HCT116 (cell line): ENCODE results near the gene TAGLN3. TPM values are rescaled to one million over a fixed set of nuclear protein-coding genes. Genes with fewer than 3 reads are reported as not detected.

ENCODE experiments used
- ATAC-seq: fragments of 200-7000 bp; cut with Tn5 transposase; 2 replicates; pipeline ENCODE4 v1.9.1; 2020; ENCODE audit warnings: mild to moderate bottlenecking, moderate library complexity
- BruUV-seq: library from RNA; stranded (reverse); fragments of 400-500 nt; replicated peaks from 2 replicates; lab custom pipeline; 2021; lab: Mats Ljungman, UMichigan
- CTCF ChIA-PET: fragments of 300-600 bp; sonication (Branson Sonifier 250); formaldehyde crosslinking; loops from one replicate; lab custom pipeline; 2021; ENCODE audit warnings: antibody characterized with exemption; lab: Charles Lee
- POLR2A ChIA-PET: fragments of 300-600, 350-600 bp; sonication (Branson Sonifier 250); formaldehyde crosslinking; loops from one replicate; lab custom pipeline; 2021; ENCODE audit warnings: antibody characterized with exemption; lab: Charles Lee
- RAD21 ChIA-PET, 2 experiments: fragments of 300-600 bp; sonication (Branson Sonifier 250); formaldehyde crosslinking; loops; one replicate each; lab custom pipeline; 2023; ENCODE audit warnings: low total read pairs in 2 of 2; ENCODE audit not compliant: uncharacterized antibody in 2 of 2, unreplicated experiment in 2 of 2, low non-redundant PET in 1 of 2; lab: Charles Lee
- DNase-seq: peaks from one replicate; pipeline ENCODE4 v3.0.0-alpha.2; 2010; ENCODE audit warnings: low read depth, low spot score
- H2AFZ ChIP-seq: fragments of 200-600 bp; shearing (Covaris generic), sonication (generic); 2 replicates; pipeline ENCODE4 v1.6.1; 2017; ENCODE audit warnings: low read depth, mixed run types, mixed read lengths, antibody characterized with exemption, low read length; ENCODE audit not compliant: poor library complexity, severe bottlenecking
- H3K27ac ChIP-seq: 2 replicates; pipeline ENCODE4 v1.5.1; 2012; ENCODE audit warnings: low read depth, low read length
- H3K27me3 ChIP-seq: fragments of 200-600 bp; sonication (generic); 2 replicates; pipeline ENCODE4 v1.6.1; 2016; ENCODE audit warnings: mixed run types, low read length, mixed read lengths; ENCODE audit not compliant: insufficient read depth
- H3K36me3 ChIP-seq, 2 experiments: fragments of 200-500 bp in 1 of 2; fragments of 200-600 bp in 1 of 2; sonication (Bioruptor generic) in 1 of 2; sonication (generic) in 1 of 2; 2 replicates each; pipeline versions ENCODE4 v1.5.1 to v1.6.1; 2014 to 2016; ENCODE audit warnings: low read length in 2 of 2, inconsistent platforms in 1 of 2, mixed read lengths in 1 of 2, mixed run types in 1 of 2; ENCODE audit not compliant: insufficient read depth in 2 of 2, control insufficient read depth in 1 of 2
- H3K4me1 ChIP-seq, 2 experiments: fragments of 200-600 bp in 1 of 2; sonication (generic) in 1 of 2; 2 replicates each; pipeline versions ENCODE4 v1.5.1 to v1.6.1; 2012 to 2017; ENCODE audit warnings: low read length in 2 of 2, inconsistent platforms in 1 of 2, mild to moderate bottlenecking in 1 of 2, mixed read lengths in 1 of 2, mixed run types in 1 of 2, moderate library complexity in 1 of 2; ENCODE audit not compliant: insufficient read depth in 2 of 2, control insufficient read depth in 1 of 2
- H3K4me2 ChIP-seq: fragments of 200-600 bp; sonication (generic); 2 replicates; pipeline ENCODE4 v1.6.1; 2017; ENCODE audit warnings: mixed run types, low read length, mixed read lengths
- H3K4me3 ChIP-seq, 2 experiments: fragments of 200-600 bp in 1 of 2; sonication (generic) in 1 of 2; replicated peaks in 1 of 2; 2 replicates each; pipeline ENCODE4 v1.5.1; 2011 to 2016; ENCODE audit warnings: low read length in 2 of 2, control low read depth in 1 of 2, low read depth in 1 of 2, mild to moderate bottlenecking in 1 of 2, mixed read lengths in 1 of 2, mixed run types in 1 of 2
- H3K79me2 ChIP-seq: fragments of 200-600 bp; sonication (generic); 2 replicates; pipeline ENCODE4 v1.6.1; 2017; ENCODE audit warnings: mild to moderate bottlenecking, mixed run types, low read length, moderate library complexity, mixed read lengths; ENCODE audit not compliant: insufficient read depth
- H3K9ac ChIP-seq: fragments of 200-600 bp; sonication (generic); 2 replicates; pipeline ENCODE4 v1.6.1; 2016; ENCODE audit warnings: low read length, mixed read lengths
- H3K9me2 ChIP-seq: fragments of 200-600 bp; sonication (generic), shearing (Covaris generic); 2 replicates; pipeline ENCODE4 v1.6.1; 2017; ENCODE audit warnings: mixed run types, mild to moderate bottlenecking, moderate library complexity; ENCODE audit not compliant: insufficient read depth
- H3K9me3 ChIP-seq, 2 experiments: fragments of 200-500 bp in 1 of 2; fragments of 200-600 bp in 1 of 2; sonication (Bioruptor generic) in 1 of 2; sonication (generic) in 1 of 2; 2 replicates each; pipeline ENCODE4 v1.6.1; 2014 to 2017; ENCODE audit warnings: low read length in 2 of 2, mixed read lengths in 2 of 2, inconsistent platforms in 1 of 2, low read depth in 1 of 2, mild to moderate bottlenecking in 1 of 2, mixed run types in 1 of 2, moderate library complexity in 1 of 2; ENCODE audit not compliant: control insufficient read depth in 1 of 2, insufficient read depth in 1 of 2
- H4K20me1 ChIP-seq: fragments of 200-600 bp; sonication (generic), shearing (Covaris generic); 2 replicates; pipeline ENCODE4 v1.6.1; 2017; ENCODE audit warnings: mixed run types, mild to moderate bottlenecking, moderate library complexity; ENCODE audit not compliant: insufficient read depth
- CBX3 ChIP-seq: IDR thresholded peaks from 2 replicates; pipeline ENCODE4 v1.6.1; 2012; ENCODE audit warnings: low read depth
- EGR1 ChIP-seq: IDR thresholded peaks from 2 replicates; pipeline ENCODE4 v1.6.1; 2012; ENCODE audit warnings: low read depth
- FOSL1 ChIP-seq: IDR thresholded peaks from 2 replicates; pipeline ENCODE4 v1.6.1; 2012; ENCODE audit warnings: low read depth
- JUND ChIP-seq: IDR thresholded peaks from 2 replicates; pipeline ENCODE4 v1.6.1; 2012
- POLR2AphosphoS5 ChIP-seq: IDR thresholded peaks from 2 replicates; pipeline ENCODE4 v1.6.1; 2011; ENCODE audit warnings: mild to moderate bottlenecking, low read depth, low read length, moderate library complexity
- SP1 ChIP-seq: IDR thresholded peaks from 2 replicates; pipeline ENCODE4 v1.6.1; 2012; ENCODE audit warnings: low read depth
- YY1 ChIP-seq: IDR thresholded peaks from 2 replicates; pipeline ENCODE4 v1.6.1; 2011; ENCODE audit warnings: low read length, low read depth, moderate library complexity, mild to moderate bottlenecking; ENCODE audit not compliant: insufficient replicate concordance; ENCODE audit errors: extremely low read depth
- intact Hi-C: fragments of 100-400 bp; cut with micrococcal nuclease; formaldehyde crosslinking; loops from 2 replicates; pipeline ENCODE4 v1.10.0; 2022
- total RNA-seq: library from RNA; stranded (reverse); gene quantifications from one replicate; pipeline ENCODE4 v1.2.1, GENCODE V29; 2021; ENCODE audit not compliant: unreplicated experiment
- TF ChIP-seq, protein P1 (sequence below): IDR thresholded peaks from 2 replicates; pipeline ENCODE4 v1.6.1; 2012; ENCODE audit warnings: low read depth

The TAGLN3 gene
- total RNA-seq, 1 experiment from 2014 or later = 0.64 TPM

DNA sequence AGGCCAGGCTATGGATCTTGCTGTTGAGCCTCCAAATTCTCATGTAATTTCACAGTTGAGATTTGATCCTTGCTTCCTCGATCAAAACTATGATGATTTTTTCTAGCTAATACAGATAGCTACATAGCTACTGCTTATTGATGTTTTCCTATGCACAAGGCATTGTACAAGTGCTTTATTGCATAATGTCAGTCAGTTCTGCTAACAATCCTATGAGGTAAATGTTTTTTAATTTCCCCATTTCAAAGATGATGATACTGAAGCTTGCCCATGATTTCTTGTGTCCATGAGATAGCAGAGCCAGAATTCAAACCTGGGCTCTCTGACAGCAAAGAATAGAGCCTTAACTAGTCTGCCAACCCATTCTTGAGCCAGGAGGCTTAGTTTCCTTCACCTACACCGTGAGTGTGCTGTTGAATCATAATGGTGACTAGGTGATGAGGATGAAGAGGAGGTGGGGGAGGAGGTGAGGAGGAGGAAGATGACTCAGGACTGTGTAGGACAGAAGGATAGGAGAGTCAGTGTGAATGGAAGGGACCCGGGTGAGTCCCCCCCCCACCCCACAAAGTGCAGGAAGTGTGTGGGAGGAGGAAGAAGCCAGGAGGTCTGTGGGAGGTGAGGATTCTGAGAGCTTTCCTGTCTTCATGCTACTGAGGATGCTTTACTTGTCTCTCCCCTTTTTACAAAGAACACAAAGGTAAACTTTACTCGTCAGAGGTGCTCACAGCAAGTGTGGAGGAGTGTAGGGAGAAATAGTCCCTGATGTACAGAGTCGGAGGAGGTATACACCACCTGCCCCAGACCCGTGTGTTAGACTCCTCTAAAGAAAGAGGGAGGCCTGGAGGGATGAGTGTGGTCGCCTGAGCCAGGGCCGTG, 3.6 kb downstream of the TAGLN3 start:
- Histone ChIP-seq H3K4me3 (peak overlapping the region in 1 of 2 experiments; percentile 5; a peak in 1 of 4 replicates), H3K4me2 (peak overlapping the region; percentile 61), H3K9me2 (no peaks in the 10 kb centered on the region), H3K9ac (no peak overlapping the region), H3K36me3 (no peaks in the 10 kb centered on the region), H3K27me3 (no peaks in the 10 kb centered on the region), H3K79me2 (no peaks in the 10 kb centered on the region), H2AFZ (no peak overlapping the region), H3K4me1 (peaks cover 2 to 41% of the 10 kb centered on the region in 2 experiments; a peak in 3 of 4 replicates), H4K20me1 (no peaks in the 10 kb centered on the region), H3K27ac (no peak overlapping the region), H3K9me3 (no peaks in the 10 kb centered on the region)
- BruUV-seq = no TSS peak
- POLR2A ChIA-PET = interaction anchor here (1.5 to 3.9 kb wide), 3 partner anchors 7 to 98 kb away, joined by 4 to 19 read pairs (median 6); partner anchors contain the start of gene ABHD10
- intact Hi-C loops = no loop called here
- DNase-seq = no peak
- peak; percentile 43; the same call in 1 of the 2 replicates for ATAC-seq
- CTCF ChIA-PET = interaction anchor here (1.1 to 3.9 kb wide), 3 partner anchors 11 to 16 kb away, joined by 3 to 46 read pairs (median 7); no protein-coding TSS in a partner anchor
- RAD21 ChIA-PET = no interaction called here
- TF ChIP-seq SP1 = peak; percentile 75
- TF ChIP-seq FOSL1 = peak; percentile 87
- TF ChIP-seq, protein P1, sequence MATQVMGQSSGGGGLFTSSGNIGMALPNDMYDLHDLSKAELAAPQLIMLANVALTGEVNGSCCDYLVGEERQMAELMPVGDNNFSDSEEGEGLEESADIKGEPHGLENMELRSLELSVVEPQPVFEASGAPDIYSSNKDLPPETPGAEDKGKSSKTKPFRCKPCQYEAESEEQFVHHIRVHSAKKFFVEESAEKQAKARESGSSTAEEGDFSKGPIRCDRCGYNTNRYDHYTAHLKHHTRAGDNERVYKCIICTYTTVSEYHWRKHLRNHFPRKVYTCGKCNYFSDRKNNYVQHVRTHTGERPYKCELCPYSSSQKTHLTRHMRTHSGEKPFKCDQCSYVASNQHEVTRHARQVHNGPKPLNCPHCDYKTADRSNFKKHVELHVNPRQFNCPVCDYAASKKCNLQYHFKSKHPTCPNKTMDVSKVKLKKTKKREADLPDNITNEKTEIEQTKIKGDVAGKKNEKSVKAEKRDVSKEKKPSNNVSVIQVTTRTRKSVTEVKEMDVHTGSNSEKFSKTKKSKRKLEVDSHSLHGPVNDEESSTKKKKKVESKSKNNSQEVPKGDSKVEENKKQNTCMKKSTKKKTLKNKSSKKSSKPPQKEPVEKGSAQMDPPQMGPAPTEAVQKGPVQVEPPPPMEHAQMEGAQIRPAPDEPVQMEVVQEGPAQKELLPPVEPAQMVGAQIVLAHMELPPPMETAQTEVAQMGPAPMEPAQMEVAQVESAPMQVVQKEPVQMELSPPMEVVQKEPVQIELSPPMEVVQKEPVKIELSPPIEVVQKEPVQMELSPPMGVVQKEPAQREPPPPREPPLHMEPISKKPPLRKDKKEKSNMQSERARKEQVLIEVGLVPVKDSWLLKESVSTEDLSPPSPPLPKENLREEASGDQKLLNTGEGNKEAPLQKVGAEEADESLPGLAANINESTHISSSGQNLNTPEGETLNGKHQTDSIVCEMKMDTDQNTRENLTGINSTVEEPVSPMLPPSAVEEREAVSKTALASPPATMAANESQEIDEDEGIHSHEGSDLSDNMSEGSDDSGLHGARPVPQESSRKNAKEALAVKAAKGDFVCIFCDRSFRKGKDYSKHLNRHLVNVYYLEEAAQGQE = no peak
- TF ChIP-seq POLR2AphosphoS5 = no peak
- TF ChIP-seq EGR1 = peak; percentile 93
- TF ChIP-seq CBX3 = 0 out of 2 replicates have a peak, but pooled peaks have one; percentile 22
- peak; percentile 14 for TF ChIP-seq YY1
- peak; percentile 73 for TF ChIP-seq JUND
